ENCODE data around the gene CUL1.
"Not testable (repeated sequence)": the region's sequence is repeated elsewhere in the genome, so short reads cannot be mapped to it uniquely, and the experiment has no call there.

Gene CUL1

GRCh38 chr7:148697256-148698006 is 1.3 kb upstream of the CUL1 start:
- DNase-seq (ENCODE audit: low read depth), result peak; percentile 12

DNA sequence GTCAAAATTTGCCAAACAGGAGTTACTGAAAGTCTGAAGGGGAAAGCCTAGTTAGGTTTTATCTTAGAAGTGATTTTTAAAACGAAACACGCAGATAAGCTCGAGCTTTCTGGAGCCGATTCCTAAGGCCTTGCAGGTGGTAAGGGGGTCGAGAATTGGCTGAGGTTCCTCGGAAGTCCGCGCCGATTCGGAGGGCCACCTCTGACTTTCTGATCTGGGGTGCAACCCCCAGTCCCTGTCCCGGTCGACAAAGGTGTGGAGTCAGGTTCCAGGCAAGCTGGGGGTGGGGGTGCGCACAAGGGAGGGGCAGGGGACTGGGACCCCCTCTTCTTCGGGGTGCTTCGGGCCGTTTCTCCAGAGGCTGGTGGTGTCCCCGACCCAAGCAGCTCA is 701 bp upstream of the CUL1 start:
- DNase-seq (ENCODE audit: low read depth), result no peak

DNA sequence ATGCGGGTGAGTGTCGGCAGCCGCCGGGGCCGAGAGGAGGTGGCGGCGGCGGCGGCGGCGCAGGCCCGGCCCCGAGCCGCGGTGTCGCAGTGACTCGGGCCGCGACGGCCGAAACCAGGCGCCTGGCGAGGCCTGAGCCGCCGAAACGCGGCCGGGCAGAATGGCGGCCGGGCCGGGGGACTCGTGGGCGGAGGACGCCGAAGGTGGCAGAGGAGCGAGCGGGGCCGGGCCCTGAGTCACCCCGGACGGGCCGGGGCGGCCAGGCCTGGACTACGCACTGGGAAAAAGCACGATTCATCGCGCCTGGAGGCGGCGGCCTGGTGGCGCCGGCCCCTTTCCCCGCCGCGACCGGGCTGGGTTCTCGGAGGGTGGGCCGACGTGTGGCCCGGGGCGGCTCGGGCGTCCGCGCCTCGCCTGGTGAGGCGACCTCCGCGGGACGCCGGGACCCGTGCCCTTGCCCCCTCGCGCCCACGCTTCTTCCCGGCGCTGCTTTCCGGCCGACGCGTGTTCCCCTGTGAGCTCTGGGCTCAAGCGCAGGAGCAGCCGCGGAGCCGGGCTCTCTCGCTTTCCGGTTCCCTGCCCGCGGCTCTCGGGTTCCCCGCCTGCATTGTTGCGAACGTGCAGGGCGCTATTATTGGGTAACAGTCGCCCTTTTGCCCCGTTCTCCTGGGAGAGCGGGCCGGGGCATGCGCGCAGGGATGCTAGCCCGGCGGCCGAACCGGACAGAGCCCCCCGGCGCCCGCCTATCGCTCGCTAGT is 500 bp downstream of the CUL1 start:
- peak; percentile 12 for DNase-seq (ENCODE audit: low read depth)

DNA sequence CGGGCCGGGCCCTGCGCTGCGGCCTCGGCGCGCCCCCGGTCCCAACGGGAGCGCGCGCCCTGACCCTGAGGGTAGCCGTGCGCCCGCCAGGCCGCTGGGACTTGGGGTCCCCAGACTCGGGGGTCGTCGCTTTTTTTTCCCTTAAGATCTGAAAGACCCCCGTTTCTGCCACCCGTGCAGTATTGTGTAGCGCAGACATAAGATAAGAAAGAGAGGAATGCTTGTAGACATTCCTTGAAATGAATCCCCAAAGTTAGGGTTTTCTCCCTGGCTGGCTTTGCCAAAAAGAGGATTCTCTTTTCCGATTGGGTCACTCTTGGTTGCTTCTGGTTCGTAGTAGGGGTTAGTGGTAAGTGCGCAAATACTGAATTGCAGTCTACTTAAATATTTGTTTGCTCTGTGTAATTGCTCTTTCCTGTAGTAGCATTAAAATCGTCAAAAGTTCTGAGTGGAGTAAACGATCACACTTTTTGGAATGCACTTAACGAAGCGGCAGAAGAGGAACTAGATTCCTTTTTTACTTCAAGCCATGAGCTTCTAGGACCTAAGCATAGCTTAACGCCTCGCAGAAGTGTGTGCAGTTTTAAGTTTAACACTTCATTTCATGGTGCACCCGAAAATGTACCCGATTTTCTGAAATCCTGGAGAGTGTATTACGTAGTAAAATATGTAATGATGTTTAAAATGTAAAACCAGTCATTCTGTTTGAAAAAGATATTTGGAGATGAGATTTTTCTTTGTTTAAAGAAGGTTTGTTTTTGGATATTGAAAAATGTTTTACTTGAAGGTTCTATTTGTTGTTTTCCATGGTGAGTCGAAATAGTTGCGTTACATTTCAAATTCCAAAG is 1.3 kb downstream of the CUL1 start:
- DNase-seq (ENCODE audit: low read depth), result no peak

DNA sequence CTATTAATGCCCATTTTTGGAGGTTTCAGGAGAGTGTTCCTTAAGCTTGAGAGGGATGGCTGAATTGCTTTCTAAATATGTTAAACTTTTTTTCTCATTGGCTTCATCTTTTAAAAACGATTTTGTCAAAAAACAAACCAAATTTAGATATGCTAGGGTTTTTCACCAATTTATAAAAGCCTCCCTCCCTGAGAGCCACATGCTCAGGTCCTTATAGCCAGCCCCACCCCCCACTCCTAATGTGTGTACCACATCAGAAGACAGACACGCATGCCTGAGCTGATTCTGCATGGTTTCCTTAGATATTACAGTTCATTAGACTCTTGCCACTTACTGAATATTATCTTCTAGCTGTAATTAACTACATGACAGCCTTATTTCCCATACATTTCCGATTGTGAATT is 2.0 kb downstream of the CUL1 start:
- DNase-seq (ENCODE audit: low read depth), result peak; percentile 30

DNA sequence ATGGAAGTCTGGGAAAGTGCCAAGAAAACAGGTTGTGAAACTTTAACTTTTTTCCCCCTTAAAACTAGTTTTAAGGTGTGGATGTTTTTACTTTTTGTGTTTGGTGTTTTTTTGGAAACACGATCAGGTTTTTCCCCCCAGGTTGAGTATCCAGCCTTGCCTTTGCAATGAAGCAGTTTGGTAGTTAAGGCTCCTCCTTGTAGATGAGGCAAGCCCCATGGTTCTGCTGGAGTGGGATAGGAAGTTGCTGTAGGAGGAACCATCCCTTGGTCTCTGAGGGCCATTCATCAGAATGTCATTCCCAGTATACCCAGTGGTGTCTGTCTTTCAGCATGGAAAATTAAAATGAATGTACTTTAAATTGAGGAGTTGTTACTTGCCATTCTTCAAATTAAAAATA is 2.7 kb downstream of the CUL1 start:
- no peak for DNase-seq (ENCODE audit: low read depth)

GRCh38 chr7:148702876-148703670 is 4.4 kb downstream of the CUL1 start:
- DNase-seq (ENCODE audit: low read depth), result no peak

- not testable (repeated sequence) for DNase-seq (ENCODE audit: low read depth)
Observed at GRCh38 chr7:148703671-148703962, 4.9 kb downstream of the CUL1 start.

GRCh38 chr7:148704189-148704588 is 5.5 kb downstream of the CUL1 start:
- DNase-seq (ENCODE audit: low read depth), result no peak

- DNase-seq (ENCODE audit: low read depth), result no peak
Observed at GRCh38 chr7:148704970-148705369, 6.3 kb downstream of the CUL1 start.

DNA sequence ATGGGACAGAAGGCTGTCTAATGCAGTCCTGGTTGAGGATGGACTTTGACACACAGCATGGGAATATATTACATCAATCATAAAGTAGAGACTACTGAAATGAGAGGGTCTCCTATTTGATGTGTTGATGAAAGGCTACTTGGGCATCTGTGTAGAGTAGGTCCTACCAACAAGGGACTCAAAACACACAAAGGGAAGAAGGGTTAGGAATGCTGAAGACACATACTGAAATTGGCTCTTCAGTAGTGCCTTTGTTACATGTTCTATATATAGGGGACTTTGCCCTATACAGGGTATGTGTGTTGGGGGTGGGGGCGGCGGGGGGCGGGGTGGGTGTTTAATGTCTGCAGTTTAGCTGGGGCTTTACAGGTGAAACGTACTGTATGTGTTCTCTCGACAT is 7.7 kb downstream of the CUL1 start:
- DNase-seq (ENCODE audit: low read depth), result no peak

- no peak for DNase-seq (ENCODE audit: low read depth)
Observed at GRCh38 chr7:148708026-148708885, 9.6 kb downstream of the CUL1 start.

- no peak for DNase-seq (ENCODE audit: low read depth)
Observed at GRCh38 chr7:148709014-148709413, 10.3 kb downstream of the CUL1 start.

DNA sequence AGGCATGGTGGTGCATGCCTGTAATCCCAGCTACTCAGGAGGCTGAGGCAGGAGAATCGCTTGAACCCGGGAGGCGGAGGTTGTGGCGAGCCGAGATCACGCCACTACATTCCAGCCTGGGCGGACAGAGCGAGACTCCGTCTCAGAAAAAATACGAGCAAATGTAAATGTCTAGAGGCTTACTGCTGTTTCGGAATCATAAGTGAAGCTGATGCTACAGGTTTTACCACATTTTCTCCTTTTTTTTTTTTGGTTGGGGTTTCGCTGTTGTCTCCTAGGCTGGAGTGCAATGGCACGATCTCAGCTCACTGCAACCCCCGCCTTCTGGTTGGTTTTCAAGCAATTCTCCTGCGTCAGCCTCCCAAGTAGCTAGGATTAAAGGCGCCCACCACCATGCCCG is 11.7 kb downstream of the CUL1 start:
- DNase-seq (ENCODE audit: low read depth), result not testable (repeated sequence)

DNA sequence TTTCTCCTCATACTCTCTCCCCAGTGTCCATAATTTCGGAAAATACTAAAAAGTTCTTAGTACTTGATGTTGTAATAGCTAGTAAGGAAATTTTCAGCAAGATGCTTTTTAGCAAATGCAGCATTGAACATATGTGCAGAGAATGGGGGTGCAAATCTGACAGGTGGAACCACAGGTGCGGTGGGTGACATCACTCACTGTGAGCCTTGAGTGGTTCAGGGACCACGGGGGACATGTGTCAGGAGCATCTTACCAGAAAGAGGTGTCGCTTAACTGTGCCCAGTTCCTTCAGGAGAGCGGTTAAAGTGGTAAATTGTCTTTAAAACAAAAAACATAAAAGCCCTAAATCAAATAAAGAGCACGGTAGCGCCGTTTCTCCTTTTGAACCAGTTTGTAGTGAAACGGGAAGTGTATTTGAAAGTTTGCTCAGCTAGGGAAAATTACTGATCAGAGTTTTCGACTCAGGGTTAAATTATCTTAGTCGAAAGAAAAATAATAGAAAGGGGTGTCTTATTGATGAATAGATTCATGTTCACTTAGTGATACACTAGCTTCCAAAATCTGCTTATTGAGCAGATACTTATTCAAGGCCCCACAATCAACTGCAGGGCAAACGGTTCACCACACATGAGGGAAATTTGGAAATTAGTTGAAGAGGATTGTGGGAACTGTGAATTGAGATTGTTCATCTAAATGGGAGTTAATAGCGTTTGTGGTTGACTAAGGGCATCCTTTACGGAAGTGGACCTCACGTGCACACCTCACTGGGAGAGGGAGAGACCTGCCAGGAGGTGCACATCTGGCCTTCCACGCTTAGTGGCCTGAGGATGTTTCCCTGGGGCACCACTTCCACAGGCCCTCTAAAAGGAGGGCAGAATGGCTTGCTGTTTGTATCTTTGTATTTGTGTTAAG is 12.7 kb downstream of the CUL1 start:
- DNase-seq (ENCODE audit: low read depth), result no peak

GRCh38 chr7:148712678-148713329 is 14.1 kb downstream of the CUL1 start:
- DNase-seq (ENCODE audit: low read depth), result no peak

DNA sequence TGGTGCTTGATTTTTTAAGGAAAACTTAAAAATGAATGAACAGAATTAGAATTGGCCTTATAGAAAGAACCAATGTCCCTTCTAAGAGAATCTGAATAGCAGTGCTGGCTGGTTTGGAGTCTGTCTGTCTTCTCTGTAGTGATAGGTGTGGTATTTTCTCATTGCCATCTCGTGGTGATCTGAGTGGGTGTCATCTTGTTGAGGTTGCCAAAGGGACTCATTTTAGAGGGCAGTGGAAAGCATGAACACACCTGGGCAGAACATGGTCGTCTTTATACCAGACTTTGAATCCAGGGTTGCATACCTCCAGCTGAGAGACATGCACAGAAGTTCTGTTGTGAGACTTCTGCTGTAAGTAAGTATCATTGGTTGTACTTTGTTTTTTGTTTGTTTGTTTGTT is 15.8 kb downstream of the CUL1 start:
- no peak for DNase-seq (ENCODE audit: low read depth)

GRCh38 chr7:148715027-148715426 is 16.3 kb downstream of the CUL1 start:
- no peak for DNase-seq (ENCODE audit: low read depth)

GRCh38 chr7:148717266-148717793 is 18.6 kb downstream of the CUL1 start:
- no peak for DNase-seq (ENCODE audit: low read depth)

All from T-helper 22 cell (primary cell).